Panc1 (cell line): ENCODE results near the gene PHKG2. TPM values are rescaled to one million over a fixed set of nuclear protein-coding genes. Genes with fewer than 3 reads are reported as not detected.

Experiments used
- ATAC-seq: fragments of 200-7000 bp; cut with Tn5 transposase; 2 replicates; pipeline ENCODE4 v1.9.1; 2020; ENCODE audit warnings: mild to moderate bottlenecking, moderate library complexity
- BruUV-seq: library from RNA; stranded (reverse); fragments of 400-500 nt; replicated peaks from 2 replicates; lab custom pipeline; 2021; lab: Mats Ljungman, UMichigan
- CTCF ChIA-PET: fragments of 300-600 bp; sonication (Branson Sonifier 250); formaldehyde crosslinking; loops from one replicate; lab custom pipeline; 2022; ENCODE audit warnings: antibody characterized with exemption; lab: Charles Lee
- POLR2A ChIA-PET: fragments of 300-600 bp; sonication (Branson Sonifier 250); formaldehyde crosslinking; loops from one replicate; lab custom pipeline; 2022; ENCODE audit warnings: antibody characterized with exemption; lab: Charles Lee
- DNase-seq: peaks from one replicate; pipeline ENCODE4 v3.0.0-alpha.2; 2010; ENCODE audit warnings: low read depth, low spot score
- H3K27ac ChIP-seq: 2 replicates; pipeline ENCODE4 v1.5.1; 2011; ENCODE audit warnings: mild to moderate bottlenecking, low read length, inconsistent platforms
- H3K27me3 ChIP-seq: fragments of 200-500 bp; sonication (Bioruptor generic); 2 replicates; pipeline ENCODE4 v1.6.0; 2014; ENCODE audit warnings: low read length, inconsistent platforms; ENCODE audit not compliant: control insufficient read depth, insufficient read depth
- H3K36me3 ChIP-seq: fragments of 200-500 bp; sonication (Bioruptor generic); 2 replicates; pipeline ENCODE4 v1.5.1; 2014; ENCODE audit warnings: inconsistent platforms, mild to moderate bottlenecking, low read length, moderate library complexity; ENCODE audit not compliant: control insufficient read depth, insufficient read depth
- H3K4me1 ChIP-seq: 2 replicates; pipeline ENCODE4 v1.5.1; 2011; ENCODE audit warnings: inconsistent platforms, mild to moderate bottlenecking, low read length, moderate library complexity; ENCODE audit not compliant: control insufficient read depth, insufficient read depth
- H3K4me3 ChIP-seq, 2 experiments: 2 replicates each; pipeline ENCODE4 v1.5.1; 2011 to 2012; ENCODE audit warnings: low read depth in 2 of 2, low read length in 2 of 2, mild to moderate bottlenecking in 2 of 2, inconsistent platforms in 1 of 2, moderate library complexity in 1 of 2
- H3K9me3 ChIP-seq: fragments of 200-500 bp; sonication (Bioruptor generic); 2 replicates; pipeline ENCODE4 v1.5.1; 2014; ENCODE audit warnings: low read depth, mild to moderate bottlenecking, inconsistent platforms, low read length, moderate library complexity; ENCODE audit not compliant: control insufficient read depth, insufficient read depth
- CTCF ChIP-seq: fragments of 450-650 bp; IDR thresholded peaks from 2 replicates; pipeline ENCODE4 v1.5.1; 2017; ENCODE audit warnings: mild to moderate bottlenecking
- POLR2AphosphoS5 ChIP-seq: IDR thresholded peaks from 2 replicates; pipeline ENCODE4 v1.6.1; 2012; ENCODE audit warnings: mild to moderate bottlenecking, low read depth, low read length, moderate library complexity
- REST ChIP-seq, 2 experiments: IDR thresholded peaks; 2 replicates each; pipeline ENCODE4 v1.6.1; 2011 to 2012; ENCODE audit warnings: low read depth in 2 of 2, control low read depth in 1 of 2, low read length in 1 of 2, mild to moderate bottlenecking in 1 of 2, moderate library complexity in 1 of 2; ENCODE audit not compliant: insufficient read depth in 1 of 2
- SIN3A ChIP-seq: IDR thresholded peaks from 2 replicates; pipeline ENCODE4 v1.6.1; 2012; ENCODE audit warnings: low read depth, mild to moderate bottlenecking, low read length, moderate library complexity, borderline replicate concordance; ENCODE audit not compliant: insufficient read depth
- TCF7L2 ChIP-seq: IDR thresholded peaks from 2 replicates; pipeline ENCODE4 v1.6.1; 2011; ENCODE audit warnings: mild to moderate bottlenecking, low read depth, low read length, inconsistent platforms
- in situ Hi-C: cut with HindIII; loops from 2 replicates; pipeline ENCODE4 v1.10.0; 2016; ENCODE audit warnings: low sequenced_read_pairs, low pct_unique_long_range_greater_than_20kb
- intact Hi-C: fragments of 100-400 bp; cut with micrococcal nuclease; formaldehyde crosslinking; loops from one replicate; pipeline ENCODE4 v1.10.0; 2022; ENCODE audit not compliant: unreplicated experiment
- total RNA-seq: library from RNA; stranded (reverse); gene quantifications from one replicate; pipeline ENCODE4 v1.2.1, GENCODE V29; 2021; ENCODE audit not compliant: unreplicated experiment

Gene PHKG2
- total RNA-seq, 1 experiment from 2014 or later, result 43.1 TPM

- Histone ChIP-seq H3K9me3 (no peaks in the 10 kb centered on the region), H3K4me1 (peaks cover 19% of the 10 kb centered on the region), H3K4me3 (peak within 1 kb of the TSS; percentile 83 to 91), H3K27ac (peak within 1 kb of the TSS; percentile 97), H3K36me3 (peaks cover 17% of the 10 kb centered on the region), H3K27me3 (no peaks in the 10 kb centered on the region)
- POLR2A ChIA-PET, result interaction anchor here (0.9 kb wide), 1 partner anchor 42 kb away, joined by 3 read pairs; no protein-coding TSS in a partner anchor
- ATAC-seq, result peak; percentile 78
- in situ Hi-C loops, result no loop called here
- intact Hi-C loops, result no loop called here
- TF ChIP-seq SIN3A (peak; percentile 67; the same call in 1 of the 2 replicates), TCF7L2 (no peak), CTCF (no peak), REST (IDR thresholded peaks at IDR 0.05; ENCODE audit: insufficient read depth in 1 of 2, low read depth in 2 of 2, low read length in 1 of 2) (no peak), POLR2AphosphoS5 (peak; percentile 70)
- BruUV-seq, result no TSS peak
- CTCF ChIA-PET, result no interaction called here
- DNase-seq, result peak; percentile 82
Measured at GRCh38 chr16:30698816-30699614, 49.2 kb upstream of the PHKG2 start, which contains the start of gene SRCAP. Gene SRCAP, plus strand, starts transcription at chr16:30699171. Its CDS starts 1,654 bp downstream, at chr16:30700825.

- no peak for DNase-seq
- BruUV-seq, result no TSS peak
- Histone ChIP-seq H3K4me1 (peaks cover 19% of the 10 kb centered on the region), H3K27me3 (no peaks in the 10 kb centered on the region), H3K4me3 (peak overlapping the region; percentile 83 to 91), H3K9me3 (no peaks in the 10 kb centered on the region), H3K27ac (peak overlapping the region; percentile 97), H3K36me3 (peaks cover 24% of the 10 kb centered on the region)
- ATAC-seq, result no peak
- intact Hi-C loops, result no loop called here
- TF ChIP-seq TCF7L2 (no peak), REST (IDR thresholded peaks at IDR 0.05; ENCODE audit: insufficient read depth in 1 of 2, low read depth in 2 of 2, low read length in 1 of 2) (no peak), POLR2AphosphoS5 (no peak), CTCF (no peak), SIN3A (no peak)
- in situ Hi-C loops, result no loop called here
- ChIA-PET CTCF (no interaction called here), POLR2A (no interaction called here)
Measured at GRCh38 chr16:30699615-30700099, 48.6 kb upstream of the PHKG2 start.
